GM03348 (cell line): ENCODE measurements around the gene PCDHA11.
"Not testable (repeated sequence)": the region's sequence is repeated elsewhere in the genome, so short reads cannot be mapped to it uniquely, and the experiment has no call there.

ENCODE experiments used
- DNase-seq: peaks from one replicate; pipeline ENCODE4 v3.0.0; 2012; ENCODE audit warnings: low spot score

Gene PCDHA11

GRCh38 chr5:140855772-140856674 is 12.7 kb upstream of the PCDHA11 start, which contains the start of gene PCDHA10:
Gene PCDHA10 (plus strand): TSS chr5:140855897. CDS start chr5:140856049, 152 bp downstream.
- no peak for DNase-seq

- DNase-seq: no peak
Measured at GRCh38 chr5:140857177-140857986, 11.4 kb upstream of the PCDHA11 start.

- DNase-seq: no peak
Measured at GRCh38 chr5:140857987-140858240, 10.8 kb upstream of the PCDHA11 start.

- DNase-seq: no peak
Measured at GRCh38 chr5:140862441-140863295, 6.1 kb upstream of the PCDHA11 start.

- no peak for DNase-seq
Measured at GRCh38 chr5:140869555-140869886, 764 bp downstream of the PCDHA11 start.

- DNase-seq: no peak
Measured at GRCh38 chr5:140870221-140871201, 1.8 kb downstream of the PCDHA11 start.

GRCh38 chr5:140875085-140876065 is 6.6 kb downstream of the PCDHA11 start, which contains the start of gene PCDHA12:
Gene PCDHA12 (plus strand): TSS chr5:140875308. CDS start chr5:140875473, 165 bp downstream.
- no peak for DNase-seq

- not testable (repeated sequence) for DNase-seq
Measured at GRCh38 chr5:140876541-140877261, 7.9 kb downstream of the PCDHA11 start.

- no peak for DNase-seq
Measured at GRCh38 chr5:140877262-140877581, 8.5 kb downstream of the PCDHA11 start.

- no peak for DNase-seq
Measured at GRCh38 chr5:140881889-140882590, 13.3 kb downstream of the PCDHA11 start, which contains the start of gene PCDHA13. Gene PCDHA13 (plus strand): TSS chr5:140882124. CDS start chr5:140882269, 145 bp downstream.

- no peak for DNase-seq
Measured at GRCh38 chr5:140882591-140882899, 13.8 kb downstream of the PCDHA11 start.

- no peak for DNase-seq
Measured at GRCh38 chr5:140883373-140883772, 14.6 kb downstream of the PCDHA11 start.

GRCh38 chr5:140883927-140884697 is 15.4 kb downstream of the PCDHA11 start:
- no peak for DNase-seq

- no peak for DNase-seq
Measured at GRCh38 chr5:140916325-140916724, 47.6 kb downstream of the PCDHA11 start.
